ENCODE results near the gene TPSD1.
"Not testable (repeated sequence)": the region's sequence is repeated elsewhere in the genome, so short reads cannot be mapped to it uniquely, and the experiment has no call there.

TPSD1 gene

DNA sequence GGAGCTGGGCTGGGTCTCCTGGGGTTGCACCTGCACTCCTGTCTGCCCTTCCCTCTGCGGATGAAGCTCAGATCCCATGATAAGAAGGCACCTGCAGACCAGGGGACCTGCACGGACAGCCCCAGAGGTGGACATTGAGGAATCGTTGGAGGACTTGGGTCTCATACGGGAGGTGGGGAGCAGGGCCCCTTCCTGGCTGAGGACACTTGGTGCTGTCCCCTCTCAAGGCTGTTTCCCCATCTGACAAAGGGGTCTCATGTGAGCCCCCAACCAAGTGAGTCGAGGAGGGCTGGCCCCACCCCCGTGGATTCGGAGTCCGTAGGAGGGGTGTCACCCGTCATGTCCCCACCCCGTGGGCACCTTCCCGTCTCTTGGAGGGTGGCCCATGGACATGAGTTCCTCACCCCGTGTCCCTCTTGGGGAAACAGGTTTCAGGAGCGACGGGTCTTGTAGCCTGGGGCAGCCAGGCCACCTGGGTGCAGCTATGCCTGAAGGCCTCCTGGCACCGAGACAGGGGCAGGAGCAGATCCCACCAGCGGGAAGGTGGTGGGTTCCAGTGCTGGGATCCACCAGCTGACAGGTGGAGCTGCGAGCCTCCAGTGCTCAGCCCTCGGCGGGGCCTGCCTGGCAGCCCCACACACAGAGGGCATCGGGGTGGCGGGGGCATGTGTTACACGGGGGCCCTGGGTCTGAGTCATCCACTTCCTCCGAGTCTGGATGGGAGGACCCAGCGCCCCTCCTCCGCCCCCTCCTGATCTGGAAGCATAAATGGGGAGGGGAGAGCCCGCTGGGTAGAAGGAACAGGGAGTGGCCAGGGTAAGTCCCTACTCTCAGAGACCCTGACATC, at the start of gene TPSD1:
Gene TPSD1 (plus strand): TSS at position 794 of the 847 bp plus-strand sequence. CDS start 212 bp downstream, outside the sequence.
- DNase-seq (ENCODE audit: low read depth, low spot score), result not testable (repeated sequence)

DNA sequence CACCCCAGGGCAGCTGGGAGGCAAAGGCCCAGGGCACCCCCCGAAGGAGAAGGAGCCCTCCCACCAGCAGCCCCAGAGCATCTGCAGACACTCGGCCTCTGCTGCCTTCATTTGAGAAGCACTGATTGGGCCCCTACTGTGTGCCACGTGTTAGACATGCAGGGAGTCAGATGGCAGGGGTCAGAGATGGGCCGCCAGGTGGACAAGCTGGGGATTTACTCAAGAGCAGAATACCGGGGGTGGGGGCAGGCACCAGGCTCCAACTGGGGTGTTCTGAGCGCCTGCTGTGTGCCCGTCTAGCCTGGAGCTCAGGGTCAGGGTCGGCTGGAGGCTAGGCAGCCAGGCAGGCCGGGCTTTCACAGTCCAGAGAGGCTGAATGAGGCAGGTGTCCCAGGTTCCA, 49.5 kb upstream of the TPSD1 start:
- DNase-seq (ENCODE audit: low read depth, low spot score), result no peak

DNA sequence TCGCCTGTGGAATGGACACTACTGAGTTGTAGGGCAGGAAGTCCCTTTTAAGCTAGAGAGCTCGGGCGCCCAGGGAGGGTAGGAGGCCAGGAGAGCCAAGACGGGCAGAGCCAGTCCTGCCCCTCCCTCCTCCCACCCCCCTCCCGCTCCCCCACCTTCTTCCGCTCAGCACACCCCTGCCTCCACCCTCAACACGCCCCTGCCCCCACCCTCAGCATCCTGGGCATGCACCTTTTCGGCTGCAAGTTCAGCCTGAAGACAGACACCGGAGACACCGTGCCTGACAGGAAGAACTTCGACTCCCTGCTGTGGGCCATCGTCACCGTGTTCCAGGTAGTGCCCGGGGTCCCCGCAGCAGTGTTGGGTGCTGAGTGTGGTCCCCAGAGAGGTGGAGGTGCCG, 49.1 kb upstream of the TPSD1 start:
- DNase-seq (ENCODE audit: low read depth, low spot score), result no peak

DNA sequence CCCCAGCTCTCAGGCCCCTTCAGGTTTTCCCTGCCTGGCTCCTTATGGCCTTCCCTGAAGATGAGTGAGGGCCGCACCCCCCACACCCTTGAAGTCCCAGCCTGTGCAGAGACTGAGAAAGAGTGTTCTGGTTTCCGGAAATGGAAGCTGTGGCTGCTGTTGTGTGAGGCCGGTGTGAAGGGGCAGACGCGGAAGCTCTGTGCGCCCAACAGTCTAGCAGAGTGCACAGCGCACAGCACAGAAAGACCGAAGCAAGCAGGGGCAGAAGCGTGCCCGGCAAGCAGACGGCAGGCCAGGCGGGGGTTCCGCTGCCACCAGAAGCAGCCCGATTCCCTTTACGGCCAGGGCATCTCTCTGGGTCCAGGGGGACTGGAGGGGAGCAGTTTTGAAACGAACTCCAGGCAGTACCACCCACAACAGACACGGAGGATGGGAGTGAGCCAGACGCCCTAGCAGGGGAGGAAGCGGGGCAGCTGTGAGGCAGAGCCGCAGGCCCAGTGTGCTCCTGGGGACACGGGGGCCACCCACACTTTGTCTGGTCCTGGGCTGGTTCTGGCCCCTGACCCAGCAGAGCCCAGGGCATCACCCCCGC, 47.5 kb upstream of the TPSD1 start:
- DNase-seq (ENCODE audit: low read depth, low spot score), result no peak

DNA sequence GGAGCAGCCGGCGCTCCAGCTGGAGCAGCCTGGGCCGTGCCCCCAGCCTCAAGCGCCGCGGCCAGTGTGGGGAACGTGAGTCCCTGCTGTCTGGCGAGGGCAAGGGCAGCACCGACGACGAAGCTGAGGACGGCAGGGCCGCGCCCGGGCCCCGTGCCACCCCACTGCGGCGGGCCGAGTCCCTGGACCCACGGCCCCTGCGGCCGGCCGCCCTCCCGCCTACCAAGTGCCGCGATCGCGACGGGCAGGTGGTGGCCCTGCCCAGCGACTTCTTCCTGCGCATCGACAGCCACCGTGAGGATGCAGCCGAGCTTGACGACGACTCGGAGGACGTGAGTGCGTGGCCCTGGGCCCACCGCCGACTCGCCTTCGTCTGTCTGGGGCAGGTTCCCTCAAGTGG, 46.8 kb upstream of the TPSD1 start:
- no peak for DNase-seq (ENCODE audit: low read depth, low spot score)

DNA sequence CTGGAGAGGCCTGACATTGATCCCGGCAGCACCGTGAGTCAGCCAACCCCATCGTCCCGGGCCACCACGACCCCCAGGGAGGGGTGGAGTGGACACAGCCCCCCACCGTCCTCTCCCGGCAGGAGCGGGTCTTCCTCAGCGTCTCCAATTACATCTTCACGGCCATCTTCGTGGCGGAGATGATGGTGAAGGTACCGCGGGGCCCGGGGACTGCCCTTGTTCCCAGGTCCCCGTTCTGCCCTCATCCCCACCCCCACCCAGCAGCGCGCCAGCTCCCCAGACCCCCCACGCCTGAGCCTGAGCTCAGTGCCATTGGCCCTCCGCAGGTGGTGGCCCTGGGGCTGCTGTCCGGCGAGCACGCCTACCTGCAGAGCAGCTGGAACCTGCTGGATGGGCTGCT, 45.4 kb upstream of the TPSD1 start:
- no peak for DNase-seq (ENCODE audit: low read depth, low spot score)

DNA sequence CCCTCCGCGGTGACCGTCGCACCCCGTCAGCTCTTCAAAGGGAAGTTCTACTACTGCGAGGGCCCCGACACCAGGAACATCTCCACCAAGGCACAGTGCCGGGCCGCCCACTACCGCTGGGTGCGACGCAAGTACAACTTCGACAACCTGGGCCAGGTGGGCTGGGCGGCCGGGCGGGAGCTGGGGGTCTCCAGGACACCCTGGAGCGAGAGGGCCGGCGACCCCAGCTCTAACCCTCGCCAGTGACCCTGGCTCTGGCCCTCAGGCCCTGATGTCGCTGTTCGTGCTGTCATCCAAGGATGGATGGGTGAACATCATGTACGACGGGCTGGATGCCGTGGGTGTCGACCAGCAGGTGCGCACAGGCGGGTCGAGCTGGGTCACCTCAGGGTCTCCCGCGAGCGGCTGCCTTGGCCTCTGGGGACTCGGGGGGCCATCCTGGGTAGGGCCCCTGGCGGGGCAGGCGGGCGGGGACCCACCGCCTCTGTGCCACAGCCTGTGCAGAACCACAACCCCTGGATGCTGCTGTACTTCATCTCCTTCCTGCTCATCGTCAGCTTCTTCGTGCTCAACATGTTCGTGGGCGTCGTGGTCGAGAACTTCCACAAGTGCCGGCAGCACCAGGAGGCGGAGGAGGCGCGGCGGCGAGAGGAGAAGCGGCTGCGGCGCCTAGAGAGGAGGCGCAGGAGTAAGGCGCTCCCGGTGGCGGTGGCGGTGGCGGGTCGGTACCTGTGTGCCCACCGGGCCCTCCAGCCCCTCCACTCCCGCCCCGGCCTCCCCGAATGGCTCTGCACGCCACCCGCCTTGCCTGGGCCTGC, 44.2 kb upstream of the TPSD1 start:
- DNase-seq (ENCODE audit: low read depth, low spot score), result no peak

DNA sequence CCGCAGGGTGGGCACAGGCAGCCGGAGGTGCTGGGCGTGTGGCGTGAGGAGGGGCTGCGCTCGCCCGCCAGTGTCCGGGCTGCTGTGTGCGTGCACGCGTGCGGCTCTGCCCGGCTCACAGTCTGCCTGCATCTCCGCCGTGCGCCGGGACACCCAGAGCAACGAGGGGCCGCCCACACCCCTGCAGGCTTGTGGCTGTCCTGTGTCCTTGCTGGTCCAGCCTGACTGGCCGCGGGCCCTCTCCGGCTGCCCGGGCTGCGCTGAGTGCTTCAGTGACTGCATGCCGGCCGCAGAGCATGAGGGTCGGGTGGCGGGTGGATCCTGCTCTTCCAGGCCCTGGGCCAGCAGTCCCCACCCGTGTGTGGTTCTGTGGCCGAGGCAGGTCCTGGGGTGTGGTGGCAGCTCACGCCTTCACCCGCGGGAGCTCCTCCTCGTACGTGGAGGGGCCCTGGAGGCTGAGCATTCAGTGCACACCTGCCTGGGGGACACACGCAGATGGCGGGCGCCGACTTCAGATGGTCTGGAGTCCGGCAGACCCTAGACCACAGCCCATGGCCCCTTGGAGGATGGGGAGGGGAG, 43.2 kb upstream of the TPSD1 start:
- DNase-seq (ENCODE audit: low read depth, low spot score), result no peak

DNA sequence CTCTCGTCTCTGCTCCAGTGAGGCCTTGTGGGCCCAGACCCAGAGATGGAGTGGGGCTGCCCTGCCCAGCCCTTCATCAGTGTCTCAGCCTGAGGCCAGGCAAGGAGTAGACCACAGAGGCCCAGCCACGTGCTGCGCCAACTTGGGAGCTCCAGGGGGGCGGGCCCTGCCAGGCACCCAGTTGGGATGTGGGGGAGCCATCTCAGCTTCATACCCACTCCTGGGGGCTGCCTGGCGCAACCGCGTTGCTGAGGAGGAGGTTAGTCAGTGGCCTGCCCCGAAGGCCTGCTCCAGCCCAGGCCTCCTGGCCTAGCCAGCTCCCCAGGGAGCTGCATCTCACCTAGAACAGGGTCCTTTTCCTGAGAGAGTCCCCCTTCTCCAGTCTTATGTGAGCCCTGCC, 42.6 kb upstream of the TPSD1 start:
- DNase-seq (ENCODE audit: low read depth, low spot score), result no peak

DNA sequence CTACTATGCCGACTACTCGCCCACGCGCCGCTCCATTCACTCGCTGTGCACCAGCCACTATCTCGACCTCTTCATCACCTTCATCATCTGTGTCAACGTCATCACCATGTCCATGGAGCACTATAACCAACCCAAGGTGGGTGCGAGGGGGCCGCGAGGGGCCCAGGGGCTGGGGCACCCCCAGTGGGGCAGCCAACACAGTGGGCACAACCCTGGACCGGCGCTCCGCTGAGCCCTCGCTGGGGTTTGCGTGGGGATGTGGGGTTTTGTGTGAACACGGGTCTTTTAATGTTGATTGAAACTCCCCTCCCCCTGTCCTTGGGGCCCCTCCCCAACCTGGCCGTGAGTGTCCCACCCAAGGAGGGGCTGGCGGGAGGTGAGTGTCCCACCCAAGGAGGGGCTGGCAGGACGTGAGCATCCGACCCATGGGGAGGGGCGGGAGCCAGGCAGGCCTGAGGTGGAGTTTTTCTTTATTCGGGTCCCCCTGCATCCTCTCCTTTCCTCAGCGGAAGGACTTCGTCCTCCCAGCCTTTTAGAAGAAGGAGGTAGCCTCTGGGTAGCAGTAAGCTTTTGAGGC, 42.0 kb upstream of the TPSD1 start:
- no peak for DNase-seq (ENCODE audit: low read depth, low spot score)

DNA sequence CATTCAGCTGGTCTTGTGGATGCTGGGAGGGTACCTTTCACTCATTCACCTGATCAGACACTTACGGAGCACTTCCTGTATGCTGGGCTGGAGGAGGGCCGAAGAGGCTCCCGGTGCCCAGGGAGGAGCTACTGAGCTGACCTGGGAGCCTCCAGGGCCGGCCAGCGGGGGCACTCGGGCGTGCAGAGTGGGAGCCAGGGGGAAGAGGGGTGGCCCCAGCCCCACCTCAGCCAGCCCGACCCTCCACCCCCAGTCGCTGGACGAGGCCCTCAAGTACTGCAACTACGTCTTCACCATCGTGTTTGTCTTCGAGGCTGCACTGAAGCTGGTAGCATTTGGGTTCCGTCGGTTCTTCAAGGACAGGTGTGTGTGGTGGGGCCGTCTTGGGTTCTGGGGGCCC, 41.1 kb upstream of the TPSD1 start:
- no peak for DNase-seq (ENCODE audit: low read depth, low spot score)

DNA sequence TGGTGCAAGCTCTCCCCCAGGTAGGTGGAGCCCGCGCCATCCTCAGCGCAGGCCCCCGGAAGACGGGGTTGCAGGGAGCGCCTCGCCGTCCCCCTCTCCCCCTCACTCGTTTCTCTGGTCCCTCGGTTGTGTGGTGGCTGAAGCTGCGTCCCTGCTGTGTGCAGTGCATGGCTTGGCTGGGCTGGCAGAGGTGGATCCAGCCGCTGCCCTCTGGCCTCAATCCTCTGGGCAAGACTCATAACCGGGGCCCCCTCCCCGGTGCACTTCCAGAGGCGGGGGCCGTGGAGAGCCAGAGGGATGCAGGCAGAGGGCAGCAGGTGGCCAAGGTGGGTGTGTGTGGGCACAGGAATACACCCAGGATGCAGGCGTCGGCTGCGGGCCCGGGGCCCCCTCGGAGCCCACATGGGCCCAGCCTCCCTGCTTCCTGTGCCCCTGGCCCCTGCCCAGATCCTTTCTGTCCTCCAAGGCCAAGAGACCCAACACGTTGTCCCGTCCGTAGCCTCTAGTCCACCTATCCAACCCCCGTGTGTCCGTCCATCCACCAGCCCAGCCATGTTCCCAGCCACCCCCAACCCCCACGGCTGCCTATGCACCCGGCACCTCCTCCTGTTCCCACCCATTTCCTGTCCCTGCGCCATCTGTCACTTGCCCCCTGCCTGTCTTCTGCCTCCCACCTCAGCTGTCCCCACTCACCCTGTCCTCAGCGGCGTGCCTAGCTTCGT, 40.1 kb upstream of the TPSD1 start:
- DNase-seq (ENCODE audit: low read depth, low spot score), result no peak

DNA sequence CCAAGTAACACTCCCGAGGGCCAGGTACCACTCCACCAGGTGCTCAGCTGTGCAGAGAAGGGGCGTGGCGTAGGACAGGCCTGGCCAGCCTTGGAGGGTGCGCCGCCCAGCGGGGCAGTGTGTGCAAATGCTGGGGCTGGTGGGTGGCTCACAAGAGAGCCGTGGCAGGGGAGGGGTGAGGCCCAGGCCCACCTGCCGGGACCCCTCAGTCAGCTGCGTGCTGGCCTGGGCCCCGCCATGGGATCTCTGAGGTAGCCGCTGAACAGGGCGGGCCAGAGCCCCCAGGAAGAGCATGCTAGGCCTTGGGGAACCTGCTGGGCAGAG, 39.6 kb upstream of the TPSD1 start:
- DNase-seq (ENCODE audit: low read depth, low spot score), result no peak

DNA sequence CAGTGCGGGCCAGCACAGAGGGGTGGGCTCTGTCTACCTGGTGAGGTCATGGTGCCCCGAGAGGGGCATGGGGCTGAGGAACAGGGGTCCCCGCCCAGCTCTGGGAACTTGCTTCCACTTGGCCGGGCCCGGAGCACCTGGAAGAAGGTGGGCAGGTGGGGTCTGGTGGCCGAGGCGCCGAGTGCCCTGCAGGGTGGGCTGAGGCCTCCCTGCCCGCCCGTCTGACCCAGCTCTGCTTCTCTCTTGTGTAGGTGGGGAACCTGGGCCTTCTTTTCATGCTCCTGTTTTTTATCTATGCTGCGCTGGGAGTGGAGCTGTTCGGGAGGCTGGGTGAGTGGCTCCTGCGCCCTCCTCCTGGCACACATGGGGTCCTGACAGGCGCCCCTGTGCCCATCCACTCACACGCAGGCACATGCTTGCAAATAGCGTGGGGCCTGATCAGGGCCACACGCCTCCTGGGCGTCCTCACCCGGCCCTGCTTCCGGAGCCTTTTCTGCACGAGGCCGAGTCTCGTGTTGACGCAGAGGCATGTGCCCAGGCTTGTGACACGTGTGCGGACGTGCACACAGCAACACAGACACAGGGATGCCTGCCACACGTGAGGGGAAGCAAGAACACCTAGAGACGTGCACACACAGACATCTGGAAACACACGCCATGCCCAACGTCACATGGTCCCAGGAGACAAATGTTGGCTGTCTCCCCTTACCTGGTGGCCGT, 39.0 kb upstream of the TPSD1 start:
- DNase-seq (ENCODE audit: low read depth, low spot score), result no peak

DNA sequence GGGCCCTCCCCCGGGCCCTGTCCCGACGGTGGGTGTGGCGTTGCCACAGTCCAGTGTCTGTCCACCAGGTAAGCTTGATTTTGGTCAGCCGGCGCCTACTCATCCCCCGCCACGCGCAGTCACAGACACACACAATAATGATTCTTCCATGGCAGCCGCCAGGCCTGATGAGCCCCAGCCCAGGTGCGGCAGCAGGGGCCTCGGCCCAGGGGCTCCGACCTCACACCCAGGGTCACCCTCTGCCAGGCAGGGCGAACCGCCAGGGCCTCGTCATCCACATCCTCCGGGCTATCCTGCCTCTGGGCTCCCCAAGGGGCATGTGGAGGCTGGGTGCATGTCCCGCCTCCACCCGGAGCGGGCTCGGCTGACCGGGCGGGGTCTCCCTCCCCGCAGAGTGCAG, 38.3 kb upstream of the TPSD1 start:
- no peak for DNase-seq (ENCODE audit: low read depth, low spot score)

DNA sequence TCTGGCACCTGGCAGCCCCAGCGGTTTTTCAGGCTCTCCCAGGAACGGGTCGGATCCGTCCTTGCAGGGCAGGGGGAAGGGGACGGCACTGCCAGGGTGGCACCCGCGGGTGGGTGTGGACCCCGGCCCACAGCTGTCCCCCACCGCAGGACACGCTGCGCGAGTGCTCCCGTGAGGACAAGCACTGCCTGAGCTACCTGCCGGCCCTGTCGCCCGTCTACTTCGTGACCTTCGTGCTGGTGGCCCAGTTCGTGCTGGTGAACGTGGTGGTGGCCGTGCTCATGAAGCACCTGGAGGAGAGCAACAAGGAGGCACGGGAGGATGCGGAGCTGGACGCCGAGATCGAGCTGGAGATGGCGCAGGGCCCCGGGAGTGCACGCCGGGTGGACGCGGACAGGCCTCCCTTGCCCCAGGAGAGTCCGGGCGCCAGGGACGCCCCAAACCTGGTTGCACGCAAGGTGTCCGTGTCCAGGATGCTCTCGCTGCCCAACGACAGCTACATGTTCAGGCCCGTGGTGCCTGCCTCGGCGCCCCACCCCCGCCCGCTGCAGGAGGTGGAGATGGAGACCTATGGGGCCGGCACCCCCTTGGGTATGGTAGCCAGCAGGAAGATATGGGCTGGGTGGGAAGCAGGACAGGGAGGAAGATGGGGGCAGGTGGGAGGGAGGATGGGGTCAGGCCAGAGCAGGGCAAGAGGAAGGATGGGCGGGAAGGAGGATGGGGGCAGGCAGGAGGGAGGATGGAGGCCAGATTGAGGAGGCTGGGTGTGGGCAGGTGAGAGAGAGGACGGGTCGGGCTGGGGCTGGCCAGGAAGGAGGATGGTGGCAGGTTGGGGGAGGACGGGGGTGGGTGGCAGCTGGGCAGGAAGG, 37.6 kb upstream of the TPSD1 start:
- no peak for DNase-seq (ENCODE audit: low read depth, low spot score)

DNA sequence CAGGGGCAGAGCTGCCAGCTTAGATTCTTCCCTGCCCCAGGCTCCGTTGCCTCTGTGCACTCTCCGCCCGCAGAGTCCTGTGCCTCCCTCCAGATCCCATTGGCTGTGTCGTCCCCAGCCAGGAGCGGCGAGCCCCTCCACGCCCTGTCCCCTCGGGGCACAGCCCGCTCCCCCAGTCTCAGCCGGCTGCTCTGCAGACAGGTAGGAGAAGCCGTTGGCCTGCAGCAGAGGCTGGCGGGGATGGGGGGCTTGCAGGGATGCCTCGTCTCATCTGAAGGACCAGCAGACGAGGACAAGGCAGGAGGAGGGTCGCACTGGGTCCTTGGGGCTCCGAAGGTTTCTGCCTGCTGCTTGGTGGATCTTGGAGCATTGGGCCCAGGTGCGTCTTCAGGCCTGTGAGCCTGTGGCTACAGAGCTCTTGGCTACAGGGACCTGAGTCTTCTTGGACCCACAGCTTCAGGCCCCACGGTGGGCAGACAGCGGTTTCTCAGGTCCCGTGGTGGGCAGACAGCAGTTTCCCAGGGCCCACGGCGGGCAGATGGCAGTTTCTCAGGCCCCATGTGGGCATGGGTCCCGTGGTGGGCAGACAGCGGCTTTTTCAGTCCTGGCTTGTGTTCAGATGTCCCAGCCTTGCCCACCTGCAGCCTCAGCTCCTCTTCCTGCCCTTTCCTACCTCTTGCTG, 36.8 kb upstream of the TPSD1 start:
- no peak for DNase-seq (ENCODE audit: low read depth, low spot score)

DNA sequence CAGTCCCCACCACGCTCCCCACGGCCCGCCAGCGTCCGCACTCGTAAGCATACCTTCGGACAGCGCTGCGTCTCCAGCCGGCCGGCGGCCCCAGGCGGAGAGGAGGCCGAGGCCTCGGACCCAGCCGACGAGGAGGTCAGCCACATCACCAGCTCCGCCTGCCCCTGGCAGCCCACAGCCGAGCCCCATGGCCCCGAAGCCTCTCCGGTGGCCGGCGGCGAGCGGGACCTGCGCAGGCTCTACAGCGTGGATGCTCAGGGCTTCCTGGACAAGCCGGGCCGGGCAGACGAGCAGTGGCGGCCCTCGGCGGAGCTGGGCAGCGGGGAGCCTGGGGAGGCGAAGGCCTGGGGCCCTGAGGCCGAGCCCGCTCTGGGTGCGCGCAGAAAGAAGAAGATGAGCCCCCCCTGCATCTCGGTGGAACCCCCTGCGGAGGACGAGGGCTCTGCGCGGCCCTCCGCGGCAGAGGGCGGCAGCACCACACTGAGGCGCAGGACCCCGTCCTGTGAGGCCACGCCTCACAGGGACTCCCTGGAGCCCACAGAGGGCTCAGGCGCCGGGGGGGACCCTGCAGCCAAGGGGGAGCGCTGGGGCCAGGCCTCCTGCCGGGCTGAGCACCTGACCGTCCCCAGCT, 35.7 kb upstream of the TPSD1 start:
- no peak for DNase-seq (ENCODE audit: low read depth, low spot score)

All from ELF-1 (cell line).